AG09319 (cell line): ENCODE results near the gene ARG2.

ENCODE experiments used
- DNase-seq: peaks from one replicate; pipeline ENCODE4 v3.0.0-alpha.2; 2010; ENCODE audit warnings: low read depth; ENCODE audit errors: extremely low read depth
- TF ChIP-seq, protein P1 (sequence below): IDR thresholded peaks from 2 replicates; pipeline ENCODE4 v1.5.1; 2011; ENCODE audit warnings: low read depth, mild to moderate bottlenecking, inconsistent platforms, low read length, moderate library complexity

ARG2 gene

DNA sequence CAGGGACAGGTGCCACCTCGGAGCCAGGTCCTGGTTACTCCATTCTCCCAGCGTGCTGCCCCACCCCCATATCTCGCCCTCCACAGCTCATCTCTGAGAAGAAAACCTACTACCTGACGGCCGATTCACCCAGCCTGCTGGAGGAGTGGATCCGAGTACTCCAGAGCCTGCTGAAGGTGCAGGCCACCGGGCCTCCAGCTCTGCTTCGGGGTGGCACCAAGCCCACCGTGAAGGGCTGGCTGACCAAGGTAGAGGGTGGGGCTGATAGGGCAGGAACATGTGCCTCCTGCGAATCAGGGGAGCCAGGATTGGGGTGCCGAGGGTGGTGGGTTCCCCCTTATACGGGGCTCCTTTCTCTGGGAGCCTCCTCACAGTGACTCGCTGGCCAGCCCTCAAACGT, 45.6 kb upstream of the ARG2 start:
- no peak for DNase-seq
- TF ChIP-seq, protein P1, sequence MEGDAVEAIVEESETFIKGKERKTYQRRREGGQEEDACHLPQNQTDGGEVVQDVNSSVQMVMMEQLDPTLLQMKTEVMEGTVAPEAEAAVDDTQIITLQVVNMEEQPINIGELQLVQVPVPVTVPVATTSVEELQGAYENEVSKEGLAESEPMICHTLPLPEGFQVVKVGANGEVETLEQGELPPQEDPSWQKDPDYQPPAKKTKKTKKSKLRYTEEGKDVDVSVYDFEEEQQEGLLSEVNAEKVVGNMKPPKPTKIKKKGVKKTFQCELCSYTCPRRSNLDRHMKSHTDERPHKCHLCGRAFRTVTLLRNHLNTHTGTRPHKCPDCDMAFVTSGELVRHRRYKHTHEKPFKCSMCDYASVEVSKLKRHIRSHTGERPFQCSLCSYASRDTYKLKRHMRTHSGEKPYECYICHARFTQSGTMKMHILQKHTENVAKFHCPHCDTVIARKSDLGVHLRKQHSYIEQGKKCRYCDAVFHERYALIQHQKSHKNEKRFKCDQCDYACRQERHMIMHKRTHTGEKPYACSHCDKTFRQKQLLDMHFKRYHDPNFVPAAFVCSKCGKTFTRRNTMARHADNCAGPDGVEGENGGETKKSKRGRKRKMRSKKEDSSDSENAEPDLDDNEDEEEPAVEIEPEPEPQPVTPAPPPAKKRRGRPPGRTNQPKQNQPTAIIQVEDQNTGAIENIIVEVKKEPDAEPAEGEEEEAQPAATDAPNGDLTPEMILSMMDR = no peak

DNA sequence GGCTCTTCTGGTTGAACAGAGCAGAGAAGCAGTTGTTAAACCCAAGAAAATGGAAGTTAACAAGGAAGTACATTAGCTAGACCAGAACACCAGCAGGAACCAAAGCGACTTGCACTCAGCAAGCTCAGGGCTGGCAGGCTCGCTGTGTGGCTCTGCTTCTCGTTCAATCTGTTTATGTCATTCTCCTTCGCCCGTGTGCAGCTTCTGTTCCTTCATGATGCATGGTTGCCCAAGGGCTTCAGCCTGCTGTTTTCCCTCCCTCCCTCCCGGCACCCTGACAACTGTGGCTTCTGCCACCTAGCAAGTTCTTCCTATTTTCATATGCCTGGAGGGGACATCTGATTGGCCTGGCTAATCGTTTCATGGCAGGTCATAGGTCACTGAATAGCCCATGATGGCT, 44.9 kb upstream of the ARG2 start:
- TF ChIP-seq, protein P1 = no peak
- no peak for DNase-seq

DNA sequence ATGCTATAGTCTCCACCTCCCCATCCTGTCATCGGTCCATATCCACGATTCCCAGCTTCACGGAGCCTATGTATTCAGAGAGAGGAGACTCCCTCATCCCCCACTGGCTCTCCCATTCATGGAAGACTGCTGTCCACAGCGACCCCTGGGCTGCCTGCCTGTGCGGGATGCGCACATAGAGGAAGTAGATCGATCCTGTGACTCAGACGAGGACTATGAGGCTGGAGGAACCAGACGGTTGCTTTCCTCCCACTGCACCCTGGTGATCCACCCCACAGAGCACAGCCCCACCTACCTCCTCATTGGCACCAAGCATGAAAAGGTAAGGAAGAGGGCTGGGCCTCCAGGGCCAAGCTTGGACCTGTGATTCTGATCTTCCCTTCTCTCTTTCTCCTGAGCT, 44.0 kb upstream of the ARG2 start:
- DNase-seq = no peak
- TF ChIP-seq, protein P1 = no peak

DNA sequence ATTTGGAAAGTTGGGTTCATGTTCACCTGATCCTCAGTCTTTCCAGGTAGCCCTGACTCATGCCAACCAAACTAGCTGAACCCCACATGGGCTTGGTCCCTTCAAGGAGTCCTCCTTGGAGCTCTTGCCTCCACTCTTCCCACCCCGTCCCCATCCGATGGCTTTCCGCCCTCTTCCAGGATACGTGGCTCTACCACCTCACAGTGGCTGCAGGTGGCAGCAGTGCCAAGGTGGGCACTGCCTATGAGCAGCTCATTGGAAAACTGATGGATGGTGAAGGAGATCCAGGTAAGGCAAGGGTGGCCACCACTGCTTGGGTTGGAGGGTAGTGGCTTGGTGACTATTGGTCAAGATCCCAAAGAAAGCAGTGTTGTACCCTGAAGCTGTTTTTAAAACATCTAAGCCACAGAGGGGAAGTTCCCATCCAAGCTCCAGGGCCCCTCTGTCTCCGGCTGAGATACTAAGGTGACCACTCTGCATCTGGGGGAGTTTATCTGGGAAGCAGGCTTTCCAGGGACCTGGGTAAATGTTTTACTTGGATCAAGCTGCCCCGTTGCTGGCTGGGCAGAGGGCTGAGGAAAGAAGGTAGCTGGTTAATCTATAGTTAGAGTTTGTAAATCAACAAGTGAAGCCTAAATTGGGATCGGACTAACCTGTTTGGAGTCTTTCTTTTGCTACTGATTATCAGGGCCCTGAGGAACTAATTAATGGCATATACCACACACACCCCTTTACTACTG, 43.3 kb upstream of the ARG2 start:
- no peak for DNase-seq
- TF ChIP-seq, protein P1 = no peak

DNA sequence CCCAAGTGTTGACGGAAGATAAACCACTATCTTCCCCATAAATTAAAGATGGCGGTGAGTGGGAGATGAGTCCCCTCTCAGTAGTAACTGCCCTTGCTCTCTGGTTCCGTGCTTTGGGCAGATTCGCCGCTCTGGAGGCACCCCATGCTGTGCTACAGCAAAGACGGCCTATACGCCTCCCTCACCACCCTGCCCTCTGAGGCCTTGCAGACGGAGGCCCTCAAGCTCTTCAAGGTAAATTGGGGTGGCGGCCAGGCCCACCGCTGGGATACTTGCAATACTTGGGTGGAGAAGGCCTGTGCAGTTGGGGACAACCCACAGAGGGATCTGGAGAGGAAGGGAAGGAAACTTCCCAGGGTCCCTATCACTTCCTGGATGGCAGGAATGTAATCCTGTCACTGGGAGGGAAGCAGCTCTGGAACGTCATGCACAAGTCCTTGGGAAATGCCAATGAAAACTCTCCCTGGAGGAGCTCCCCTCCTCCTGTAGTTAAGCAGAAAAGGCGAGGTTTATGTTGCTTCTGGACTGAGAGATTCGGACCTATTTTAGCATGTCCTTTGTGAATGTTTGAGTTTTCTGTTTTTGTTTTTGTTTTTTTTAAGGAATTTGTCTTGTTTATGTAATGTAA, 42.4 kb upstream of the ARG2 start:
- no peak for DNase-seq
- TF ChIP-seq, protein P1 = no peak

DNA sequence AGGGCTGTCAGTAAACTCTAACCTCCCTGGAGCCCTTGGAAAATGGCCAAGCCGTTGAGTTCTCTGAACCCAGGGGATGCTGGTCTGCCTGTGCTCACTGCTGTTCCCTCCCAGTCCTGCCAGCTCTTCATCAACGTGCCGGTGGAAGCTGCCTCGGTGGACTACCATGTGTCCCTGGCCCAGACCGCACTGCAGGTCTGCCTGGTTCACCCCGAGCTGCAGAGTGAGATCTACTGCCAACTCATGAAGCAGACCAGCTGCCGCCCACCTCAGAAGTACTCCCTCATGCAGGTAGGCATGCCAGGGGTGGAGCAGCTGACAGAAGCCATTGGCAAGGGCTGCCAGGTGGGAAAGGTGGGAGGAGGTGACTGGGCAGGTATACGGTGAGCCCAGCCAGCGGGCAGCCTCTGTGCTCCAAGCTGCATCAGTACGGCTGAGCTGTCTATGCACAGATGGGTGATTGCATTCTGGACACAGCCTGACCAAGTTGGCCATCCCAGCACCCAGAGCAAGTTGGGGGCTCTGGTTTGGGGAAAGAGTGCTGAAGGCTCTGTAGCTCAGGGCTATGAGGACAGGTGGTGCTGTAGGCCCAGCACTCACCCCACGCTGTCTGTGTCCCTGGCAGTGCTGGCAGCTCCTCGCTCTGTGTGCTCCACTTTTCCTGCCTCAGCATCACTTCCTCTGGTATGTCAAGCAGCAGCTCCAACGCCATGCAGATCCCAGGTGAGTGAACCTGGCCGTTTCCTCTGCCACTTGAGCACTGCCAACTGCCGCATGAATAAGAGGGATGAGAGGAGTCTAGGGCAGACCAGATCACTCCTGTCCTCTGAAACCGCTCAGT, 41.6 kb upstream of the ARG2 start:
- DNase-seq = no peak
- TF ChIP-seq, protein P1 = no peak

DNA sequence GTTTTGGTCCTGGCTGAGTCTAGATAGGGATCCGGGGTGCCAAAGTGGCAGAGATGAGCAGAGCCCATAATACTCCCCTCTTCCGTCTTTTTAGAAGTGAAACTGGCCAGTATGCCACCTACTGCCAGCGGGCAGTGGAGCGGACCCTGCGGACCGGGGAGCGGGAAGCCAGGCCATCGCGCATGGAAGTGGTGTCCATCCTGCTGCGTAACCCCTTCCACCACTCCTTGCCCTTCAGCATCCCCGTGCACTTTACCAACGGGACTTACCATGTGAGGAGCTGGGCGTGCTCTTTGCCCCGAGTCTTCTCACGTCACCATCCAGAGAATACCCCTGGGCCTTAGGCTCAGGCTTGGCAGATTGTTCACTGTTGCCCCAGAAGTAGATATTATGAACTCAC, 40.7 kb upstream of the ARG2 start:
- DNase-seq = no peak
- TF ChIP-seq, protein P1 = no peak
